Measurements from ENCODE around the gene ADAMTS2.

ADAMTS2 gene

DNA sequence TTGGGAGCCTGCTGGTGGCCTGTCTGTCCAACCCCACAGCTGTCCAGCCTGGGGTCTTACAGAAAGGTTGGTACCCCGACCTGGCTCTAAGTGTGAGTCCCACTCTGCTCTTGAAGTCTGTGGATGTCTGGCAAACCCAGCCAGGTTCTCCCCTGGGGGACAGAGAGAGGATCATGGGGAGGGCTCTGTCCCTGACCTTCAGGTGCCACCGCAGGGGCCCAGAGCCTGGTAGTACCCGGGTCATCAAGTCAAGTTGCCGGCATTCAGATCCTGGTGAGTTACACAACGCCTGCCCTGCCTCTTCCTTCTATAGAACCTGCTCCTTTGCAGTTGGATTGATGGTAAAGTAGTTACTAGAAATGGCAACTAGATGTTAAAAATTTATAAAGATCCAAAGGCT lies 66.7 kb downstream of the ADAMTS2 start:
- DNase-seq (ENCODE audit: low read depth in 2 of 2) = no peak

DNA sequence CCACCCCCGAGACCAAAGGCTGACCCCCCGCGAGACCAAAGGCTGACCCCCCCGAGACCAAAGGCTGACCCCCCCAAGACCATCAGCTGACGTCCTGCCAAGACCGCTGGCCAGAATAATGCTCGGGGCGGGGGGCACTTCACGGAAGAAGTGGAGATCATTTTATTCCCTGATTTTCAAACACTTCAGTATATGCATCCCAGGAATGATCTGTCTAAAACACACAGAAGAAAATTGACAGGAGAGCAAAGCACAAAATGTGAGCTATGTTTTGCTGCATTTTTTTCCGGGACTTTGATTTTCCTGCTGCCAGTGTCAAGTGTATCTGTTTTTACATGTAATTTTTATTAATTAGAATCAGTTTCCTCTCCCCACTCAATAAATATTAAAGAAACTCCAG lies 67.1 kb downstream of the ADAMTS2 start:
- no peak for DNase-seq (ENCODE audit: low read depth in 2 of 2)

DNA sequence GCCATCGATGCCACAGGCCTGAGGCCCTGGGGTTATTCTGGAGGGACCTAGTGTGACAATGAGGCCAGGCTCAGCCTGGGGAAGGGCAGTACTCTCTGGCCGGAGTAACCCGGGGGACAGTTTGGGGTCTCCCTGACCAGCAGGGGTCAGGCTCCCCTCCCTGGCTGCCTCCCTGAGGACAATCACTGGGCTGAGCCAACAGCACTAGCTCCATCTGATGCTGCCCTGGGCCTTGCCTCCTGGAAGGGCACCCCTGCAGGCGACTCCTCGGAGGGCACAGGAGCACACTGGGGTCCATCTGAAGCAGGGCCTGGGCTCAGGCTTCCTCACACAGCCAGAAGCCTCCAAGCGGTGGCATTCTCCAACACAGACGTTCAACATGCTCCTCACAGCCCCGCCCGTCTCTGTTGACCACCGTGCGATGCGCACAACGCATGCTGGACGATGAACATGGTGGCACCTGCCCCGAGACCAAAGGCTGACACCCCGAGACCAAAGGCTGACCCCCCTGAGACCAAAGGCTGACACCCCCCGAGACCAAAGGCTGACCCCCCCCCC lies 68.3 kb downstream of the ADAMTS2 start:
- DNase-seq (ENCODE audit: low read depth in 2 of 2) = no peak

GRCh38 chr5:179275941-179276837 lies 69.1 kb downstream of the ADAMTS2 start:
- DNase-seq (ENCODE audit: low read depth in 2 of 2) = no peak

- DNase-seq (ENCODE audit: low read depth in 2 of 2) = no peak
Observed at GRCh38 chr5:179275381-179275878, 69.8 kb downstream of the ADAMTS2 start.

DNA sequence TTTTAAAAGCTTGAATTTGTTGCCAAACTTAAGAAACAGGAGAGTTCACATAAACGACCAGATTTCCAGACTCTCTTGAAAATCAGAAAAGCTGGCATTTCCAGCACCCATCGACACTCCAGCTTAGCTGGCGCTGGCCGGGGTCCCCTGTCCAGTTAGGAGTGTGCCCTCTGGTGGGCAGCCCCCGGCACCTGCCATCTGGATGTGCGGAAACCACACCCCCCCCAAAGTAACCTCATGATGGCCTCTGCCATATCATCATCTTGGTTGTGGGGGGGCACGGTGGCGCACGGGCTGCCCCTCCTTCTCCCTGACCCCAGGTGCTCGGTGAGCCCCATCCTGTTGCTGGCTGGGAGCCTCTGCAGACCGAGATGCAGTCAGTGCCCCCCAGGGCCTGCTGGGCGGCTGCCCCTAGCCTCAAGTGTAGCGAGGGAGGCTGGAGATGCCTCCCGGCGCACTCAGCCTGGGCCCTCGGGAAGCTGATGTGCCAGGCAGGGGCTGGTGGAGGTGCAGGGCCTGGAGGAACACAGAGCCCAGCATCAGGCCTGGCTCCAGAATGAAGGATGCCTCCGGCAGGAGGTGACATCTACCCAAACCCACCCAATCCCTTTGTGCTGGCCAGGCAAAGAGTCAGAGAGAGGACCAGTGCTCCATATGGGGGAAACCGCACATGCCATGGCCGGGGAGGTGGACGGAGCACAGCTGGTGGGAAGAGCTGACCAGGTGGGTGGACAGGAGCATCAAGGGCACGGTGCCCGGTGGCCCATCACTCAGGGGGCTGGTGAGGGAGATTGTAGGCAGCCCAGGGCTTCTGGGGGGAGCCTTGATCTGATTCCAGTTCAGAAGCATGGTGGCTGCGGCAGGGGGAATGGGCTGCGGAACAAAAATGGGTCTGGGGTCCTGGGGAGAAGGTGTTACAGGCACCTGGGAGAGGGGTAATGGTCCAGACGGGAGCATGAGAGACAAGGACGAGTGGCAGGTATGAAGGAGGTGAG lies 70.6 kb downstream of the ADAMTS2 start:
- DNase-seq (ENCODE audit: low read depth in 2 of 2) = no peak

- no peak for DNase-seq (ENCODE audit: low read depth in 2 of 2)
Observed at GRCh38 chr5:179273441-179274145, 71.7 kb downstream of the ADAMTS2 start.

DNA sequence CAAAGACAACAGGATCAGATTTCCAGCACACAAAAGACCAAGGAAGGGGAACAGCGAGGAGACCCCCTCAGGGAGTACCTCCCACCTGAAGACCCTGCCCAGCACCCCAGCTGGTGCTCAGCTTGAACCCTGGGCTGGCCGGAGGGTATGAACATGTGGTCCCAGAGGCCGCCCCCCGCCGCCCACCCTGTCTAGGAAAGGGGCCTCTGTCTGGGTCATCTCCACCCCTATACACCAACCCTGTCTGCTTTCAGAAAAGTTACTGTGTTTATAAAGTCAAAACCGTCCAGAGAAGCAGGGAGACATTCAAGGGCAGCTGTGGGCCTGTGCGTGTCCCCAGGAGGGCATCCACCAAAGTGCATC lies 72.2 kb downstream of the ADAMTS2 start:
- DNase-seq (ENCODE audit: low read depth in 2 of 2) = no peak

DNA sequence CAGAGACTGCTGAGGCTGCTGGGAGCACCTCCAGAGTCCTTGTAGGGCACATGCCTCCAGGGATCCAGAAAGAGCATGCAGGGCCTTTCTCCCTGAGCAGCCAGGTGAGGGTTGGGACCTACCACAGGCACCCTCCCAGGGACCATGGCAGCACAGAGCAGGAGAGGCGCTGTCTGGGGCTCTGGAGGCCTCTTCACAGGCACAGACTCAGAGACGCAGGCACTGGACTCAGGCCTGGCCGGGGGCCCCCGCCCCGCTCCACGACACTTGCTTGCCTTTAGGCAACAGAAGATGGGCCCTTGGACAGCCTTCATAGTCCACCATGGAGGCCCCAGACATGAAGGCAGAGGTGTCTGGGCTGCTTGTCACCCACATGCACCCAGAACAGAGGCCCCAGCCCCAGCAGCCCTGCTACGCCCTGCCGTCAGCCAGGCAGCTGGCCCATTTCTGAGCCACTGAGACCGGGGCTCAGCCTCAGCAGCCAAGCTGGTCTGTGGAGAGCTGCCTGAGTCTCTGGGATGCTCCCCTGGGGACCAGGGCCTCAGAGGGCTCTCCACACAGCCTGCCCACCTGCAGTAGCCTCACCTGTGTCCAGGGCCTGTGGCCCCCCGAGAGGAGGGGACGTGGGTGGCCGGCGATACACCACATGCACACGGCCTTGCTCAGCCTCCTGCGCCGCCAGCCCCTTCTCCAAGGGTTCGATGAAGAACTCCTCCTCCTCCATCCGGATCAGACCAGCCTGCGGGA lies 72.8 kb downstream of the ADAMTS2 start:
- no peak for DNase-seq (ENCODE audit: low read depth in 2 of 2)

DNA sequence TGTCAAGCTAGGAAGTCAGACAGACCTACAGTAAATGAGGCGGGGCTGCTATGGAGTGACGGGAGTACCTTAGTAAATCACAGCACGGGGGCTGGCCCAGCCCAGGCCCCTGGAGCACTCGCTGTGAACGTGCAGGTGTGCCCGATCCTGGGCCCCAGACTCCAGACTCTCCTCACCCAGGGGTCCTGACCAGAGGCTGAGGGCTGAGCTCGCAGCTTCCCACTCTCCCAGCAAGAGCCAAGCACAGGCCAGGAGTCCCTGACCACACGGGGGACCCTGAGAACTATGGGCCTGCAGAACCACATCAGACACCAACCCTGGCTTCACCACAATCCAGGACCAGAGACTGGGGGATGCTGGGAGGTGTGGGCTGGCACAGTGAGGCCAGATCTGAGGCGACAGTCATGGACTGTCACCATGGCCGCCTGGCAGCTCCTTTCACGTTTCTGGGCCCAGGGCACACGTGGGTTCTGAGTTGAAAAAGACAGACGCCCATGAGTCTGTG lies 73.4 kb downstream of the ADAMTS2 start:
- DNase-seq (ENCODE audit: low read depth in 2 of 2) = no peak

- no peak for DNase-seq (ENCODE audit: low read depth in 2 of 2)
Observed at GRCh38 chr5:179271428-179271734, 73.9 kb downstream of the ADAMTS2 start.

DNA sequence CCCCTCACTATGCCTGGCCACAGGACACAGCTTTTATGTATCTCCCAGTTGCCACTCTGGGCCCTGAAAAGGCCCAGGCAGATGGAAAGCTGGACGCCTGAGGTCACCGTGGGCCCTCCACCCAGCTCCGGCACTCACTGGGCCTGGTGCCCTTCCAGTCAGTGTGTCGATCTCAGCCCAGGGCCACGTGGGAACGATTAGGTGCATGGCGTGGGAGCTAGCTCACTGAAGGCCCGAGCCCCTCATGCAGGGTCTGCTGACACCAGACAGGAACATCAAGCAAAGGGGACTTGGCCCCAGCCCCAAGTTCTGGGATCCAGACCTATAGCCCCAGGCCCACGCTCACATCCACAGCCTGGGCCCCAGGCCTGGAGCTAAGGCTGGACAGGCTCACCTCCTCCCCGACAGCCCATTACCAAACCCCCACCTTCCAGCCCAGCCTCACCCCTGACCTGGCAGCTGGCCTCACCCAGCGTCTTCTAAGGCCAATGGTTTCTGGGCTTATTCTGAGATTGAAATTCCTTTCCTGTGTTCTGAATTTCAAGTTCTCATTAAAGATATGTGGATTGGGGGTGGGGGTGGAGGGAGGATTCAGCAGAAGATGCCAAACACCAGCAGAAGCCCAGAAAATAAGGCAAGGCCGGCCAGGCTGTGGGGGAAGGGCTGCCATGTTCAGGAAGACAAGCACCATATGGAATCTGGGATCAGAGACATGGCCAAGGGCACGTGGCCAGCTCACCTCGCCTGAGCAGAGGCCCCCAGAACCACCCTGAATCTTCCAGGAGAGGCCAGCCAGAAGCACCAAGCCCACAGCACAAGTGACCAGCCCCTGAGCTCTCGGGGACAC lies 74.5 kb downstream of the ADAMTS2 start:
- no peak for DNase-seq (ENCODE audit: low read depth in 2 of 2)

GRCh38 chr5:179269781-179270543 lies 75.3 kb downstream of the ADAMTS2 start:
- DNase-seq (ENCODE audit: low read depth in 2 of 2) = no peak

DNA sequence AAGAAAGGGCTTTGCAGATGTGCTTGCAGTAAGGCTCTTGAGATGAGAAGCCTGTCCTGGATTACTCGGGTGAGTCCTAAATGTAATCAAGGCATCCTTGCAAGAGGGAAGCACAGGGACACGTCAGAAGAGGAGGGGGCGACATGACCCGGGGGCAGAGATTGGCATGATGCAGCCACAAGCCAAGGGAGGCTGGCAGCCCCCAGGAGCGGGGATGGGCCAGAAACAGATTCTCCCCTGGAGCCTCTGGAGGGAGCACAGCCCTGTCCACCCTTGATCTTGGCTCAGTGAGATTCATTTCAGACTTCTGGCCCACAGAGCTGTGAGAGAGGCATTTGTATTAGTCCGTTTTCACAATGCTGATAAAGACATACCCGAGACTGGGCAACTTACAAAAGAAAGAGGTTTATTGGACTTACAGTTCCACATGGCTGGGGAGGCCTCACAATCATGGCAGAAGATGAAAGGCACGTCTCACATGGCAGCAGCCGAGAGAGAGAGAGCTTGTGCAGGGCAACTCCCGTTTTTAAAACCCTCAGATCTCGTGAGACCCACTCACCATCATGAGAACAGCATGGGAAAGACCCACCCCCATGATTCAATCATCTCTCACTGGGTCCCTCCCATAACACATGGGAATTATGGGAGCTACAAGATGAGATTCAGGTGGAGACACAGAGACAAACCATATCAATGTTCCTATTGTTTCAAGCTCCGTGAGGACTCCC lies 76.1 kb downstream of the ADAMTS2 start:
- DNase-seq (ENCODE audit: low read depth in 2 of 2) = no peak

- DNase-seq (ENCODE audit: low read depth in 2 of 2) = no peak
Observed at GRCh38 chr5:179268399-179268952, 76.8 kb downstream of the ADAMTS2 start.

GRCh38 chr5:179267671-179268083 lies 77.6 kb downstream of the ADAMTS2 start:
- no peak for DNase-seq (ENCODE audit: low read depth in 2 of 2)

DNA sequence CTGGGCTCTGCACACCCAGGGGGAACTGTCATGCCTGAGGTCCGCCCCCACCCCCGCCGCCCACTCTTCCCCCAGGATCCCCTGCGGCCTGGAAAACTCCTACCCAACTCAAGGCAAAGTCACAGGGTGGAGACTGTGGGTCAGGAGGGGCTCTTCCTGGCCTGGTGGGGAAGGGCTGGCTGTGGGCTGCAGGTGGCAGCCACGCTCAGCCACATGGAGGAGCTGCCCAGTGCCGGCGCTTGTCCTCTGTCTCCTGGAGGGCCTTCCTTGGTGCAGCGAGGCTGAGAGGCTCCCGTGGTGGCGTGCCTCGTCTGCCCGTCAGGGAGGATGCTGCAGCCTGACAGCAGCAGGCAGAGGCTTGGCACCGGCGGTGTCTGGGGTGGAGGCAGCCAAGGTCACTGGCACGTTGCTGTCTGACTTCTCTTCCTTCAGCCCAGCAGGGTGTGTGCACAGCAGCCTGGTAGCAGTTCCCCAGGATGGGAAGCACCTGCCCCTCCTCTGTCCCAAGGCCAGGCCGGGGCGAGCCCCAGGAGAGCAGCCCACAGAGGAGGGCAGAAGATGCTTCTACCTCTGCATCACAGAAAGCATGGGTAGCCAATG lies 78.1 kb downstream of the ADAMTS2 start:
- DNase-seq (ENCODE audit: low read depth in 2 of 2) = no peak

All from activated CD4-positive, alpha-beta T cell treated with anti-CD3 and anti-CD28 coated beads for 24 hours (primary cell).